Ascending aorta (tissue), 2 donors: ENCODE results near the gene ROCK1. TPM values are rescaled to one million over a fixed set of nuclear protein-coding genes. Genes with fewer than 3 reads are reported as not detected.
A peak's percentile ranks its signal among the peaks of the same experiment; 100 is the strongest.

Experiments used
- DNase-seq, 2 donors: peaks; one replicate each; pipeline ENCODE4 v3.0.0-alpha.2; 2019; ENCODE audit warnings: low spot score in 2 of 2
- H3K27ac ChIP-seq, 2 donors: fragments of 200-600 bp; sonication (generic); one replicate each; pipeline ENCODE4 v1.5.1; 2016 to 2017; ENCODE audit warnings: mild to moderate bottlenecking in 1 of 2
- H3K27me3 ChIP-seq: fragments of 200-600 bp; sonication (generic); one replicate; pipeline ENCODE4 v1.5.1; 2017
- H3K36me3 ChIP-seq, 2 donors: fragments of 200-600 bp; sonication (generic); one replicate each; pipeline ENCODE4 v1.5.1; 2016
- H3K4me1 ChIP-seq, 2 donors: fragments of 200-600 bp; sonication (generic); one replicate each; pipeline ENCODE4 v1.5.1; 2016 to 2017; ENCODE audit warnings: mild to moderate bottlenecking in 1 of 2
- H3K4me3 ChIP-seq, 2 donors: fragments of 200-600 bp; sonication (generic); one replicate each; pipeline ENCODE4 v1.5.1; 2016 to 2017; ENCODE audit warnings: mild to moderate bottlenecking in 1 of 2
- H3K9me3 ChIP-seq, 2 donors: fragments of 200-600 bp; sonication (generic); one replicate each; pipeline ENCODE4 v1.5.1; 2016
- CTCF ChIP-seq, 3 experiments: fragments of 200-600 bp in 2 of 3; fragments of 450-650 bp in 1 of 3; sonication (generic) in 2 of 3; IDR thresholded peaks; one replicate each; pipeline ENCODE4 v1.5.1; 2016 to 2019; ENCODE audit warnings: antibody characterized with exemption in 3 of 3, mild to moderate bottlenecking in 1 of 3, moderate library complexity in 1 of 3
- intact Hi-C: fragments of 100-400 bp; cut with DNase I; formaldehyde crosslinking; loops from one replicate; pipeline ENCODE4 v1.15.1; 2023
- total RNA-seq: library from RNA; depleted of rRNA; stranded (reverse); fragments of >200 nt; gene quantifications from one replicate; pipeline ENCODE4 v1.1.0, GENCODE V29; 2016

ROCK1 gene
- total RNA-seq, 1 donor from 2014 or later: 32.0 TPM

- H3K27me3 ChIP-seq: no peaks in the 10 kb centered on the region
- H3K4me3 ChIP-seq: no peak overlapping the region
- intact Hi-C loops: no loop called here
- H3K36me3 ChIP-seq: peaks cover 64 to 69% of the 10 kb centered on the region in 2 donors
- TF ChIP-seq CTCF (IDR thresholded peaks at IDR 0.05): no peak
- no peak overlapping the region for H3K27ac ChIP-seq
- H3K4me1 ChIP-seq: peaks cover 0 to 4% of the 10 kb centered on the region in 2 donors
- DNase-seq: no peak
- no peaks in the 10 kb centered on the region for H3K9me3 ChIP-seq
Observed at GRCh38 chr18:21012308-21012707, 99.3 kb downstream of the ROCK1 start.

- no peak for TF ChIP-seq CTCF (IDR thresholded peaks at IDR 0.05)
- no peak for DNase-seq
- Histone ChIP-seq H3K4me1 (peaks cover 0 to 18% of the 10 kb centered on the region in 2 donors), H3K27ac (peak overlapping the region; percentile 63 to 79), H3K27me3 (no peaks in the 10 kb centered on the region), H3K4me3 (peak overlapping the region in 1 of 2 donors; percentile 8), H3K36me3 (peaks cover 18 to 29% of the 10 kb centered on the region in 2 donors), H3K9me3 (no peaks in the 10 kb centered on the region)
- intact Hi-C loops: loop anchor here (5.0 kb wide), 2 partner anchors 48 to 108 kb away; partner anchors contain the start of gene ROCK1
Observed at GRCh38 chr18:21004726-21005125, 106.9 kb downstream of the ROCK1 start.

- Histone ChIP-seq H3K36me3 (peaks cover 0 to 7% of the 10 kb centered on the region in 2 donors), H3K4me3 (no peak overlapping the region), H3K9me3 (no peaks in the 10 kb centered on the region), H3K4me1 (peaks cover 3 to 24% of the 10 kb centered on the region in 2 donors), H3K27ac (peak overlapping the region in 1 of 2 donors; percentile 19), H3K27me3 (no peaks in the 10 kb centered on the region)
- intact Hi-C loops: loop anchor here (5.0 kb wide), 2 partner anchors 52 to 112 kb away; partner anchors contain the start of gene ROCK1
- no peak for DNase-seq
- no peak for TF ChIP-seq CTCF (IDR thresholded peaks at IDR 0.05)
Observed at GRCh38 chr18:21000667-21001066, 110.9 kb downstream of the ROCK1 start.

GRCh38 chr18:20997371-20997770 is 114.2 kb downstream of the ROCK1 start:
- intact Hi-C loops: loop anchor here (5.0 kb wide), 1 partner anchor 35 kb away; no protein-coding TSS in a partner anchor
- H3K36me3 ChIP-seq: peaks cover 0 to 4% of the 10 kb centered on the region in 2 donors
- H3K27ac ChIP-seq: no peak overlapping the region
- no peak for TF ChIP-seq CTCF (IDR thresholded peaks at IDR 0.05)
- no peak overlapping the region for H3K4me3 ChIP-seq
- DNase-seq: no peak
- H3K27me3 ChIP-seq: no peaks in the 10 kb centered on the region
- H3K4me1 ChIP-seq: peaks cover 3 to 9% of the 10 kb centered on the region in 2 donors
- H3K9me3 ChIP-seq: no peaks in the 10 kb centered on the region

GRCh38 chr18:20996418-20996817 is 115.2 kb downstream of the ROCK1 start:
- no peak for TF ChIP-seq CTCF (IDR thresholded peaks at IDR 0.05)
- no peak overlapping the region for H3K4me3 ChIP-seq
- peaks cover 3 to 9% of the 10 kb centered on the region in 2 donors for H3K4me1 ChIP-seq
- intact Hi-C loops: loop anchor here (5.0 kb wide), 1 partner anchor 34 kb away; no protein-coding TSS in a partner anchor
- H3K27me3 ChIP-seq: no peaks in the 10 kb centered on the region
- H3K9me3 ChIP-seq: no peaks in the 10 kb centered on the region
- DNase-seq: no peak
- peaks cover 6 to 14% of the 10 kb centered on the region in 2 donors for H3K36me3 ChIP-seq
- no peak overlapping the region for H3K27ac ChIP-seq
